Measurements from ENCODE around the gene MIA2.
"Not testable (repeated sequence)": the region's sequence is repeated elsewhere in the genome, so short reads cannot be mapped to it uniquely, and the experiment has no call there.

Gene MIA2

DNA sequence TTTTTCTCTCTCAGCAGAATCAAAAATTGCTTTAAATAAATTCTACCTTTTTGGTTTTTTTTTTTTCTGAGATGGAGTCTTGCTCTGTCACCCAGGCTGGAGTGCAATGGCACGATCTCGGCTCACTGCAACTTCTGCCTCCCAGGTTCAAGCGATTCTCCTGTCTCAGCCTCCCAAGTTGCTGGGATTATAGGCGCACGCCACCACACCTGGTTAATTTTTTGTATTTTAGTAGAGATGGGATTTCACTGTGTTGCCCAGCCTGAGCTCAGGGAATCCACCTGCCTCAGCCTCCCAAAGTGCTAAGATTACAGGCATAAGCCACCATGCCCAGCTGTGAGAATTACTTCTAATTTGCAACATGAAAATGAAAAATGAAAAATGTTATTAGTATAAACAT, 1.3 kb downstream of the MIA2 start:
- H3K9me3 ChIP-seq (ENCODE audit: control insufficient read depth, low read length); H3K36me3 ChIP-seq (ENCODE audit: control insufficient read depth, insufficient read depth, low read length); H3K4me3 ChIP-seq (ENCODE audit: low read length); H3K27me3 ChIP-seq (ENCODE audit: control insufficient read depth, insufficient read depth, low read length); H3K9ac ChIP-seq (ENCODE audit: low read length); H3K4me1 ChIP-seq (ENCODE audit: control insufficient read depth, insufficient read depth, low read length): not testable (repeated sequence)

DNA sequence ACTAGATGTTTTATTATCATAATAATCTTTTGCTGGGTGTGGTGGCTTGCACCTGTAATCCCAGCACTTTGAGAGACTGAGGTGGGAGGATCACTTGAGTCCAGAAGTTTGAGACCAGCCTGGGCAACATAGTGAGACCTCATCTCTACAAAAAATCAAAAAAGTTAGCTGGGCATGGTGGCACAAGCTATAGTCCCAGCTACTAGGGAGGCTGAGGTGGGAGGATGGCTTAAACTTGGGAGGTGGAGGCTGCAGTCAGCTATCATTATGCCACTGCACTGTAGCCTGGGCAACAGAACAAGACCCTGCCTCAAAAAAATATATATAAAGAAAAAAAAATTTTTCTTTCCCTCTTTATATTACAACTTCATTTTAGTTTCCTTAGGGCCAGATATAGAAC, 1.8 kb downstream of the MIA2 start:
- not testable (repeated sequence) for H3K4me1 ChIP-seq (ENCODE audit: control insufficient read depth, insufficient read depth, low read length); H3K27me3 ChIP-seq (ENCODE audit: control insufficient read depth, insufficient read depth, low read length); H3K9me3 ChIP-seq (ENCODE audit: control insufficient read depth, low read length); H3K4me3 ChIP-seq (ENCODE audit: low read length); H3K9ac ChIP-seq (ENCODE audit: low read length); H3K36me3 ChIP-seq (ENCODE audit: control insufficient read depth, insufficient read depth, low read length)

DNA sequence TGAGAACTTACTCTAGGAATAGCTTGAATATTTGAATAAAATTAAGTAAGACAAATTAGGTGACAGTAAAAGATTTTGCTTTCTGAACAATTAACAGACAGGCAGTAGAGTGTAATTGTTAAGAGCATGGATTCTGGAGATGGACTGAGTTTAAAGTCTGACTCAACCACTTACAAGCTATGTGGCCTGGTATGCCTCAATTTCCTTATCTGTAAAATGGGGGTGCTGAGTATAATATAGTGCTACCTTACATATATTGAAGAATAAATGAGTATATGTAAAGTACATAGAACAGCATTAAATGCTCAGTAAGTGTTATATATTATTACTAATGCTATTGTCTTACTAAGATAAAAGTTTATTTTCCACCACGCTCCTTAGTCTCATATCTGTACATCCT, 7.1 kb downstream of the MIA2 start:
- Histone ChIP-seq H3K4me3 (ENCODE audit: low read length) (no peak overlapping the region), H3K9ac (ENCODE audit: low read length) (no peak overlapping the region), H3K27me3 (ENCODE audit: control insufficient read depth, insufficient read depth, low read length) (no peaks in the 10 kb centered on the region), H3K9me3 (ENCODE audit: control insufficient read depth, low read length) (no peaks in the 10 kb centered on the region), H3K4me1 (ENCODE audit: control insufficient read depth, insufficient read depth, low read length) (no peaks in the 10 kb centered on the region), H3K36me3 (ENCODE audit: control insufficient read depth, insufficient read depth, low read length) (no peaks in the 10 kb centered on the region)

DNA sequence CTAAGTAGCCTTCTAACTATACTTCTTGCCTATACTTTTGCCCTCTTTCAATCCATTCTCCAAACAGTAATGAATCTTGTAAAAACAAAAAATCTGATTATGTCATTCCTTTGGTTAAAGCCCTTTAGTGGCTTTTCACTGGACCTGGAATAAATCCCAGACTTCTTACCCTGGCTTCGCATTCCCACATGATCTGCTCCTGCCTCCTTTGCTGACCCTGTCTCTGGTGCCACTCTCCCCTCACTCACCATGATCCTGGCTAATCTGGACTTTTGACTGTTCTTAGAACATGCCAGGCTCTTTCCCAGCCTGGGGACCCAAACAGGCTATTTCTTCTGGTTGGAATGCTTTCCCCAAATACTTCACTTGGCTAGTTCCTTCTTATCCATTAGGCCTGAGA, 7.9 kb downstream of the MIA2 start:
- Histone ChIP-seq H3K27me3 (ENCODE audit: control insufficient read depth, insufficient read depth, low read length) (no peaks in the 10 kb centered on the region), H3K9ac (ENCODE audit: low read length) (no peak overlapping the region), H3K4me3 (ENCODE audit: low read length) (no peak overlapping the region), H3K4me1 (ENCODE audit: control insufficient read depth, insufficient read depth, low read length) (no peaks in the 10 kb centered on the region), H3K9me3 (ENCODE audit: control insufficient read depth, low read length) (no peaks in the 10 kb centered on the region), H3K36me3 (ENCODE audit: control insufficient read depth, insufficient read depth, low read length) (no peaks in the 10 kb centered on the region)

DNA sequence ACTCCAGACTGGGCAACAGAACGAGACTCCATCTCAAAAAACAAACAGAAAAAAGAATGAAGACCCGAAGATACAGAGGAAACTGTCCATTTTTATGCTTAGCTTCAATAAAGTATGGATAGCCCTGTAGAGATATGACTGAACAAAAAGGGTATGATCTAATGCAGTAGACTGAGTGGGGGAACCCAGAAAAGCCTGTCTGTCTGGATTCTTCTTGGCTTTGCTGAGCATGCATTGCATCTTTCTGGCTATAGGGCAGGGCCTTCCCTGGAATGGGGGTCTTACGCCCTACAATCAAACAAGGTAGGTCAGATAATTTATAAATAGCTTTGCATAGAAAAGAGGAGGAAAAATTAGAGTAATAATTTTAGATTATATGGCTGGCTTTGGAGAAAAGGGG, 10.1 kb downstream of the MIA2 start:
- Histone ChIP-seq H3K36me3 (ENCODE audit: control insufficient read depth, insufficient read depth, low read length) (no peaks in the 10 kb centered on the region), H3K9ac (ENCODE audit: low read length) (no peak overlapping the region)

DNA sequence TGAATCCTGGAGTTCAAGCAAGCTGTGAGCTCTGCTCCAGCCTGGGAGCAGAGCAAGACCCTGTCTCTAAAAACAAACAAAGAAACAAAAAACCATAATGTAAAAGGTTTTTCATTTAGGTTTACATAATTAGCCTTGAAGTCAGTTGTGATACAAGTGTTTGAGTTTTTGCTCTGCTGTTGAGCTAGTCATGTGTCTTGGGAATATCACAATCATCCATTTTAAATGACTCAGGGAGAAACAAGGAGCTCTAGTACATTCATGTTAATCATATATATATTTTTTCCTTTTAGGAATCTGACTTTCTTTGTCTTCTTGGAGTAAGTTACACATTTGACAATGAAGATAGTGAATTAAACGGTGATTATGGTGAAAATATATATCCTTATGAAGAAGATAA, 12.9 kb downstream of the MIA2 start:
- Histone ChIP-seq H3K36me3 (ENCODE audit: control insufficient read depth, insufficient read depth, low read length) (no peaks in the 10 kb centered on the region), H3K27me3 (ENCODE audit: control insufficient read depth, insufficient read depth, low read length) (no peaks in the 10 kb centered on the region), H3K4me1 (ENCODE audit: control insufficient read depth, insufficient read depth, low read length) (no peaks in the 10 kb centered on the region), H3K9me3 (ENCODE audit: control insufficient read depth, low read length) (no peaks in the 10 kb centered on the region), H3K9ac (ENCODE audit: low read length) (no peak overlapping the region), H3K4me3 (ENCODE audit: low read length) (no peak overlapping the region)

More for the DNA sequence above, 10.1 kb downstream of the MIA2 start:
- H3K9me3 ChIP-seq (ENCODE audit: control insufficient read depth, low read length), result no peaks in the 10 kb centered on the region
- no peak overlapping the region for H3K4me3 ChIP-seq (ENCODE audit: low read length)
- no peaks in the 10 kb centered on the region for H3K4me1 ChIP-seq (ENCODE audit: control insufficient read depth, insufficient read depth, low read length)
- no peaks in the 10 kb centered on the region for H3K27me3 ChIP-seq (ENCODE audit: control insufficient read depth, insufficient read depth, low read length)

DNA sequence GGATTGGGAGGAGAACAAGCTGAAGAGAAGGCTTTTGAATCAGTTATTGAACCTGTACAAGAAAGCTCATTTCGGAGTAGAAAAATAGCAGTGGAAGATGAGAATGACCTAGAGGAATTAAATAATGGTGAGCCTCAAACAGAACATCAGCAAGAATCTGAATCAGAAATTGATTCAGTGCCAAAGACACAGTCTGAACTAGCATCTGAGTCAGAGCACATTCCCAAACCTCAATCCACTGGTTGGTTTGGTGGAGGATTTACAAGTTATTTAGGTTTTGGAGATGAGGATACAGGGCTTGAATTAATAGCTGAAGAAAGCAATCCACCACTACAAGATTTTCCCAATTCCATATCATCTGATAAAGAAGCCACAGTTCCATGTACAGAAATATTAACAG, 13.5 kb downstream of the MIA2 start:
- Histone ChIP-seq H3K27me3 (ENCODE audit: control insufficient read depth, insufficient read depth, low read length) (no peaks in the 10 kb centered on the region), H3K9ac (ENCODE audit: low read length) (no peak overlapping the region), H3K9me3 (ENCODE audit: control insufficient read depth, low read length) (no peaks in the 10 kb centered on the region), H3K4me1 (ENCODE audit: control insufficient read depth, insufficient read depth, low read length) (no peaks in the 10 kb centered on the region), H3K4me3 (ENCODE audit: low read length) (no peak overlapping the region), H3K36me3 (ENCODE audit: control insufficient read depth, insufficient read depth, low read length) (no peaks in the 10 kb centered on the region)

DNA sequence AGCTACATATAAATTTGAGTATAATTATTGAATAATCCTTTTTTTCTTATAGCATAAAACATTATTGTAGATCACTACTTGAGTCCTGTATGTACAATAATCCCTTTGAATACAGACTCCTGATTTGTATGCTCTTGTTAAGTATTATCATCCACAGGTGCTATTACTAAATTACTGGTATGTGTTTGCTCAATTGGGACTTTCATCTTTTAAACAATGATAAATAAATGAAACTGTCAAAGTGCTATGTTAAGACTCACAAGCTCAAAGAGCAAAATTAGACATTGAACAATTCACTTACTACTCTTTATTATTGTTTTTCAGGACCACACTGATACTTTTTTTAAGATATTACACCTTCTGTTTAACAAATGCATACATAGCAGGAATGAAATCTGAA, 17.8 kb downstream of the MIA2 start:
- no peak overlapping the region for H3K9ac ChIP-seq (ENCODE audit: low read length)
- no peaks in the 10 kb centered on the region for H3K27me3 ChIP-seq (ENCODE audit: control insufficient read depth, insufficient read depth, low read length)
- no peaks in the 10 kb centered on the region for H3K9me3 ChIP-seq (ENCODE audit: control insufficient read depth, low read length)
- no peak overlapping the region for H3K4me3 ChIP-seq (ENCODE audit: low read length)
- H3K4me1 ChIP-seq (ENCODE audit: control insufficient read depth, insufficient read depth, low read length), result no peaks in the 10 kb centered on the region
- H3K36me3 ChIP-seq (ENCODE audit: control insufficient read depth, insufficient read depth, low read length), result no peaks in the 10 kb centered on the region

DNA sequence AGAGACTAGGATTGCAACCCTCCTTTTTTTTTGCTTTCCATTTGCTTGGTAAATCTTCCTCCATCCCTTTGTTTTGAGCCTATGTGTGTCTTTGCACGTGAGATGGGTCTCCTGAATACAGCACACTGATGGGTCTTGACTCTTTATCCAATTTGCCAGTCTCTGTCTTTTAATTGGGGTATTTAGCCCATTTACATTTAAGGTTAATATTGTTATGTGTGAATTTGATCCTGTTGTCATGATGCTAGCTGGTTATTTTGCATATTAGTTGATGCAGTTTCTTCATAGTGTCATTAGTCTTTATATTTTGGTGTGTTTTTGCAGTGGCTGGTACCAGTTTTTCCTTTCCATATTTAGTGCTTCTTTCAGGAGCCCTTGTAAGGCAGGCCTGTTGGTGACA, 23.7 kb downstream of the MIA2 start:
- H3K9ac ChIP-seq (ENCODE audit: low read length); H3K36me3 ChIP-seq (ENCODE audit: control insufficient read depth, insufficient read depth, low read length): not testable (repeated sequence)

DNA sequence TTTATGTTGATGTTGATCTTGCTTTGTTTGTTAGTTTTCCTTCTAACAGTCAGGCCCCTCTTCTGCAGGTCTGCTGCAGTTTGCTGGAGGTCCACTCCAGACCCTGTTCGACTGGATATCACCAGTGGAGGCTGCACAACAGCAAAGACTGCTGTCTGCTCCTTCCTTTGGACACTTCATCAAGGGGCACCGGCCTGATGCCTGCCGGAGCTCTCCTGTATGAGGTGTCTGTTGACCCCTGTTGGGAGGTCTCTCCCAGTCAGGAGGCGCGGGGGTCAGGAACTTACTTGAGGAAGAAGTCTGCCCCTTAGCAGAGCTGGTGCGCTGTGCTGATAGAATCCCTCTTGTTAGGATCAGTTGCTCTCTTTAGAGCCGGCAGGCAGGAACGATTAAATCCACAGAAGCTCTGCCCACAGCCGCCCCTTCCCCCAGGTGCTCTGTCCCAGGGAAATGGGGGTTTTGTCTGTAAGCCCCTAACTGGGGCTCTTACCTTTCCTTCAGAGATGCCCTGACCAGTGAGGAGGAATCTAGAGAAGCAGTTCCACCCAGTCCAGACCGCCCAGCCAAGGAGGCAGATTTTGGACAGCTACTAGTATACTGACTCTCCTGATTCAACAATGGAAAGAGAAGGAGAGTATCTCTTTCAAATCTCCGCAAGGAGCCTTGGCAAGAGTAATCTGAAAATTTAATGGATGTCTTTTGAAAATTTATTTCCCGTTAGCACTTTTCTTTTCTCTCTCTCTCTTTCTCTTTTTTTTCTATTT, 25.2 kb downstream of the MIA2 start:
- H3K9ac ChIP-seq (ENCODE audit: low read length), result no peak overlapping the region
- H3K4me1 ChIP-seq (ENCODE audit: control insufficient read depth, insufficient read depth, low read length), result no peaks in the 10 kb centered on the region
- no peak overlapping the region for H3K4me3 ChIP-seq (ENCODE audit: low read length)
- H3K9me3 ChIP-seq (ENCODE audit: control insufficient read depth, low read length), result no peaks in the 10 kb centered on the region
- H3K36me3 ChIP-seq (ENCODE audit: control insufficient read depth, insufficient read depth, low read length), result no peaks in the 10 kb centered on the region
- H3K27me3 ChIP-seq (ENCODE audit: control insufficient read depth, insufficient read depth, low read length), result no peaks in the 10 kb centered on the region

More for the DNA sequence above, 23.7 kb downstream of the MIA2 start:
- not testable (repeated sequence) for H3K4me3 ChIP-seq (ENCODE audit: low read length); H3K9me3 ChIP-seq (ENCODE audit: control insufficient read depth, low read length); H3K4me1 ChIP-seq (ENCODE audit: control insufficient read depth, insufficient read depth, low read length); H3K27me3 ChIP-seq (ENCODE audit: control insufficient read depth, insufficient read depth, low read length)

DNA sequence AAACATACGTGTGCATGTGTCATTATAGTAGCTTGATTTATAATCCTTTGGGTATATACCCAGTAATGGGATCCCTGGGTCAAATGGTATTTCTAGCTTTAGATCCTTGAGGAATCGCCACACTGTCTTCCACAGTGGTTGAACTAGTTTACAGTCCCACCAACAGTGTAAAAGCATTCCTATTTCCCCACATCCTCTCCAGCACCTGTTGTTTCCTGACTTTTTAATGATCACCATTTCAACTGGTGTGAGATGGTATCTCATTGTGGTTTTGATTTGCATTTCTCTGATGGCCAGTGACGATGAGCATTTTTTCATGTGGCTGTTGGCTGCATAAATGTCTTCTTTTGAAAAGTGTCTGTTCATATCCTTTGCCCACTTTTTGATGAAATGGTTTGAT, 26.4 kb downstream of the MIA2 start:
- not testable (repeated sequence) for H3K9me3 ChIP-seq (ENCODE audit: control insufficient read depth, low read length); H3K4me1 ChIP-seq (ENCODE audit: control insufficient read depth, insufficient read depth, low read length); H3K27me3 ChIP-seq (ENCODE audit: control insufficient read depth, insufficient read depth, low read length); H3K4me3 ChIP-seq (ENCODE audit: low read length); H3K9ac ChIP-seq (ENCODE audit: low read length); H3K36me3 ChIP-seq (ENCODE audit: control insufficient read depth, insufficient read depth, low read length)

DNA sequence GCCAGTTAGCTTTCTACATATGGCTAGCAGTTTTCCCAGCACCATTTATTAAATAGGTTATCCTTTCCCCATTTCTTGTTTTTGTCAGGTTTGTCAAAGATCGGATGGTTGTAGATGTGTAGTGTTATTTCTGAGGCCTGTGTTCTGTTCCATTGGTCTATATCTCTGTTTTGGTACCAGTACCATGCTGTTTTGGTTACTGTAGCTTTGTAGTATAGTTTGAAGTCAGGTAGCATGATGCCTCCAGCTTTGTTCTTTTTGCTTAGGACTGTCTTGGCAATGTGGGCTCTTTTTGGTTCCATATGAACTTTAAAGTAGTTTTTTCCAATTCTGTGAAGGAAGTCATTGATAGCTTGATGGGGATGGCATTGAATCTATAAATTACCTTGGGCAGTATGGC, 28.5 kb downstream of the MIA2 start:
- H3K36me3 ChIP-seq (ENCODE audit: control insufficient read depth, insufficient read depth, low read length); H3K27me3 ChIP-seq (ENCODE audit: control insufficient read depth, insufficient read depth, low read length); H3K4me1 ChIP-seq (ENCODE audit: control insufficient read depth, insufficient read depth, low read length); H3K4me3 ChIP-seq (ENCODE audit: low read length); H3K9ac ChIP-seq (ENCODE audit: low read length); H3K9me3 ChIP-seq (ENCODE audit: control insufficient read depth, low read length): not testable (repeated sequence)

DNA sequence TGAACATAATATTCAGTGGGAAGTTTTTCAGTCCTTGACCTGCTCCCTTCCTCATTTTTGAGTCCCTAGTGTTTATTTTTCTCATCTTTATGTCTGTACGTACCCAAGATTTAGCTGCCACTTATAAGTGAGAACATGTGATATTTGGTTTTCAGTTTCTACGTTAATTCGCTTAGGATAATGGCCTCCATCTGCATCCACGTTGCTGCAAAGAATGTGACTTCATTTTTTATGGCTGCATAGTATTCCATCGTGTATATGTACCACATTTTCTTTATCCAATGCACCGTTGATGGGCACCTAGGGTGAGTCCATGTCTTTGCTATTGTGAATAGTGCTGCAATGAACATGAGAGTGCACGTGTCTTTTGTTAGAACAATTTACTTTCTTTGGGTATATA, 30.3 kb downstream of the MIA2 start:
- Histone ChIP-seq H3K36me3 (ENCODE audit: control insufficient read depth, insufficient read depth, low read length) (no peaks in the 10 kb centered on the region), H3K4me3 (ENCODE audit: low read length) (no peak overlapping the region), H3K4me1 (ENCODE audit: control insufficient read depth, insufficient read depth, low read length) (peaks cover 13% of the 10 kb centered on the region), H3K9me3 (ENCODE audit: control insufficient read depth, low read length) (no peaks in the 10 kb centered on the region), H3K27me3 (ENCODE audit: control insufficient read depth, insufficient read depth, low read length) (no peaks in the 10 kb centered on the region), H3K9ac (ENCODE audit: low read length) (no peak overlapping the region)
